GM12801 (cell line): Measurements from ENCODE around the gene TAGLN2.
A peak's percentile ranks its signal among the peaks of the same experiment; 100 is the strongest.

ENCODE experiments used
- TF ChIP-seq, protein P1 (sequence below): IDR thresholded peaks from one replicate; pipeline ENCODE4 v1.5.1; 2011; ENCODE audit warnings: control low read depth; ENCODE audit not compliant: insufficient read length; ENCODE audit errors: extremely low read depth

The TAGLN2 gene

GRCh38 chr1:159897962-159898361 is 27.3 kb downstream of the TAGLN2 start:
- TF ChIP-seq, protein P1, sequence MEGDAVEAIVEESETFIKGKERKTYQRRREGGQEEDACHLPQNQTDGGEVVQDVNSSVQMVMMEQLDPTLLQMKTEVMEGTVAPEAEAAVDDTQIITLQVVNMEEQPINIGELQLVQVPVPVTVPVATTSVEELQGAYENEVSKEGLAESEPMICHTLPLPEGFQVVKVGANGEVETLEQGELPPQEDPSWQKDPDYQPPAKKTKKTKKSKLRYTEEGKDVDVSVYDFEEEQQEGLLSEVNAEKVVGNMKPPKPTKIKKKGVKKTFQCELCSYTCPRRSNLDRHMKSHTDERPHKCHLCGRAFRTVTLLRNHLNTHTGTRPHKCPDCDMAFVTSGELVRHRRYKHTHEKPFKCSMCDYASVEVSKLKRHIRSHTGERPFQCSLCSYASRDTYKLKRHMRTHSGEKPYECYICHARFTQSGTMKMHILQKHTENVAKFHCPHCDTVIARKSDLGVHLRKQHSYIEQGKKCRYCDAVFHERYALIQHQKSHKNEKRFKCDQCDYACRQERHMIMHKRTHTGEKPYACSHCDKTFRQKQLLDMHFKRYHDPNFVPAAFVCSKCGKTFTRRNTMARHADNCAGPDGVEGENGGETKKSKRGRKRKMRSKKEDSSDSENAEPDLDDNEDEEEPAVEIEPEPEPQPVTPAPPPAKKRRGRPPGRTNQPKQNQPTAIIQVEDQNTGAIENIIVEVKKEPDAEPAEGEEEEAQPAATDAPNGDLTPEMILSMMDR: no peak

- TF ChIP-seq, protein P1: no peak
Observed at GRCh38 chr1:159896546-159896930, 28.8 kb downstream of the TAGLN2 start.

- TF ChIP-seq, protein P1: no peak
Observed at GRCh38 chr1:159895836-159896545, 29.3 kb downstream of the TAGLN2 start.

- TF ChIP-seq, protein P1: no peak
Observed at GRCh38 chr1:159895286-159895685, 30.0 kb downstream of the TAGLN2 start.

DNA sequence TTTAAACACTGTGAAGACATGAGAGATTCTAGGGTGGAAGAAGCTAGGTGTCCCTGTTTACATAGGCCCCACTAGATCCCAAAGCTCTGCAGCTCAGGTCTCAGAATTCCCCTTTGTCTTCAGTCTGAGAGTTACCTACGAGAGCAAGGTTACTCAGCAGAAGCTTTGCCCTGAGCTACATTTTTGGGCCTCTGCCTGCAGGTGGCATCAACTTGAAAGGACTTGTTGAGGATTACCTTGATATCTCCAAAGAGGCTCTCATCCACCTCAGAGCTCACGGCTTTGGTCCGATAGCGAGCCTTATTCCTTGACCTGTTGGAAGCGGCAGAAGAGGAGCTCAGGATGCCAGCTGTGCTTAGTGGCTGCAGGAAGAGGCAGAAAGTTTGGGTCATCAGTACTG is 32.4 kb downstream of the TAGLN2 start:
- TF ChIP-seq, protein P1: no peak

- TF ChIP-seq, protein P1: peak; percentile 80
Observed at GRCh38 chr1:159891275-159892157, 33.8 kb downstream of the TAGLN2 start.

DNA sequence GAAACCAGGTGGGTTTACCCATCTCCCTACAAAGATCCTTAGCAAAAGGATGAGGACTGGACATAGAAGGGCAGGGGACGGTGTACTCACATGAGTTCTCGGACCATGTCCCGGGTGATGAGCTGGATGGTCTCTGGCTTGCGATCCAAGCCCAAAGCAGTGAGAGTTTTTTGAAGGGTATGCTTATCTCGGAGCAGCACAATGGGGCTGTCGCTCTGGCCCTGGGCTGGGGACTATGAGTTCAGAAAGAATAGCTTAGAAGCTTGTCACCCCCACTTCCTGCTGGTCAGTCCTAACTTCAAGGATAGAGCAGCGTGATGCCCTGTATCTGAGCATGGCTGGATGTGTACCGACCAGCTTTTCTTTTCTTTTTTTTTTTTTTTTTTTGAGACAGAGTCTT is 34.9 kb downstream of the TAGLN2 start:
- TF ChIP-seq, protein P1: no peak
